Neuronal stem cell (in vitro differentiated cells): ENCODE measurements around the gene MTARC2.
"Not testable (repeated sequence)": the region's sequence is repeated elsewhere in the genome, so short reads cannot be mapped to it uniquely, and the experiment has no call there.

ENCODE experiments used
- DNase-seq: peaks from one replicate; pipeline ENCODE4 v3.0.0-alpha.2; 2013; ENCODE audit warnings: low spot score
- H2AFZ ChIP-seq: one replicate; pipeline ENCODE4 v1.6.1; 2013; ENCODE audit warnings: mild to moderate bottlenecking, low read length, inconsistent platforms
- H2AK5ac ChIP-seq: 2 replicates; pipeline ENCODE4 v1.6.1; 2013; ENCODE audit warnings: low read depth, mild to moderate bottlenecking, inconsistent platforms, low read length, moderate library complexity, mixed read lengths
- H2BK120ac ChIP-seq: 2 replicates; pipeline ENCODE4 v1.6.1; 2013; ENCODE audit warnings: low read depth, mild to moderate bottlenecking, inconsistent platforms, low read length, moderate library complexity, mixed read lengths
- H2BK12ac ChIP-seq: one replicate; pipeline ENCODE4 v1.6.1; 2013; ENCODE audit warnings: low read length, inconsistent platforms
- H2BK15ac ChIP-seq: 2 replicates; pipeline ENCODE4 v1.6.1; 2013; ENCODE audit warnings: mild to moderate bottlenecking, low read length, inconsistent platforms, mixed read lengths
- H2BK5ac ChIP-seq: one replicate; pipeline ENCODE4 v1.6.1; 2013; ENCODE audit warnings: inconsistent platforms, mild to moderate bottlenecking, low read length, moderate library complexity
- H3K14ac ChIP-seq: one replicate; pipeline ENCODE4 v1.6.1; 2013; ENCODE audit warnings: low read length, inconsistent platforms
- H3K18ac ChIP-seq: 2 replicates; pipeline ENCODE4 v1.6.1; 2013; ENCODE audit warnings: low read length, inconsistent platforms
- H3K23ac ChIP-seq: 2 replicates; pipeline ENCODE4 v1.6.1; 2013; ENCODE audit warnings: low read depth, mild to moderate bottlenecking, mixed read lengths, low read length, inconsistent platforms; ENCODE audit not compliant: poor library complexity
- H3K27ac ChIP-seq: replicated peaks from 3 replicates; pipeline ENCODE4 v1.5.1; 2013; ENCODE audit warnings: low read length, inconsistent platforms
- H3K27me3 ChIP-seq, 3 experiments: 2 replicates each; pipeline ENCODE4 v1.6.1; 2013; ENCODE audit warnings: low read length in 3 of 3, mild to moderate bottlenecking in 2 of 3, inconsistent platforms in 1 of 3, low read depth in 1 of 3, mixed read lengths in 1 of 3, moderate library complexity in 1 of 3; ENCODE audit not compliant: control insufficient read depth in 3 of 3, insufficient read depth in 3 of 3
- H3K36me3 ChIP-seq, 2 donors: replicated peaks in 1 of 2; 2 replicates each; pipeline ENCODE4 v1.6.1; 2013; ENCODE audit warnings: low read length in 2 of 2; ENCODE audit not compliant: control insufficient read depth in 2 of 2, insufficient read depth in 2 of 2
- H3K4ac ChIP-seq: 2 replicates; pipeline ENCODE4 v1.6.1; 2013; ENCODE audit warnings: inconsistent platforms, mild to moderate bottlenecking, low read length, moderate library complexity
- H3K4me1 ChIP-seq, 2 donors: 1 replicate in 1 of 2; 2 replicates in 1 of 2; pipeline ENCODE4 v1.6.1; 2013; ENCODE audit warnings: low read length in 2 of 2, low read depth in 1 of 2; ENCODE audit not compliant: control insufficient read depth in 2 of 2, insufficient read depth in 1 of 2
- H3K4me2 ChIP-seq: one replicate; pipeline ENCODE4 v1.6.1; 2013; ENCODE audit warnings: mild to moderate bottlenecking, low read length, inconsistent platforms; ENCODE audit not compliant: insufficient read depth, poor library complexity, severe bottlenecking
- H3K4me3 ChIP-seq, 2 donors: 2 replicates each; pipeline ENCODE4 v1.5.1; 2013; ENCODE audit warnings: low read length in 2 of 2, mild to moderate bottlenecking in 2 of 2, inconsistent platforms in 1 of 2, moderate library complexity in 1 of 2
- H3K79me1 ChIP-seq: one replicate; pipeline ENCODE4 v1.6.1; 2013; ENCODE audit warnings: low read depth, mild to moderate bottlenecking, inconsistent platforms, low read length, moderate library complexity
- H3K9ac ChIP-seq: one replicate; pipeline ENCODE4 v1.6.1; 2013; ENCODE audit warnings: mild to moderate bottlenecking, low read depth, low read length, inconsistent platforms; ENCODE audit not compliant: poor library complexity
- H3K9me3 ChIP-seq, 2 donors: replicated peaks in 1 of 2; 2 replicates each; pipeline versions ENCODE3 to v1.6.1; 2013; ENCODE audit warnings: low read length in 2 of 2, mild to moderate bottlenecking in 2 of 2, inconsistent platforms in 1 of 2, low read depth in 1 of 2, mixed read lengths in 1 of 2, moderate library complexity in 1 of 2; ENCODE audit not compliant: control insufficient read depth in 2 of 2, insufficient read depth in 1 of 2
- H4K8ac ChIP-seq: one replicate; pipeline ENCODE4 v1.6.1; 2013; ENCODE audit warnings: low read depth, mild to moderate bottlenecking, inconsistent platforms, low read length, moderate library complexity
- H4K91ac ChIP-seq: one replicate; pipeline ENCODE4 v1.6.1; 2013; ENCODE audit warnings: low read length, low read depth, mild to moderate bottlenecking, inconsistent platforms; ENCODE audit not compliant: poor library complexity
- WGBS, 2 donors: extraction: QIAGEN DNeasy Blood & Tissue Kit; methylation state at CpG; one replicate each; pipeline ENCODE4 v1.1.7; 2013; ENCODE audit warnings: missing lambda C conversion rate in 2 of 2, mixed read lengths in 1 of 2; ENCODE audit not compliant: insufficient read length in 2 of 2, insufficient replicate concordance in 1 of 2; ENCODE audit errors: extremely low coverage in 2 of 2; 5-methylcytosine and 5-hydroxymethylcytosine counted together

MTARC2 gene

GRCh38 chr1:220721266-220721665 is 26.9 kb upstream of the MTARC2 start:
- not testable (repeated sequence) for DNase-seq

GRCh38 chr1:220726634-220727033 is 21.5 kb upstream of the MTARC2 start:
- H3K4ac ChIP-seq: no peak overlapping the region
- H4K8ac ChIP-seq: no peak overlapping the region
- H3K4me1 ChIP-seq: no peaks in the 10 kb centered on the region
- H2BK12ac ChIP-seq: no peak overlapping the region
- no peak overlapping the region for H3K14ac ChIP-seq
- no peak overlapping the region for H2AFZ ChIP-seq
- H3K27ac ChIP-seq: no peak overlapping the region
- no peaks in the 10 kb centered on the region for H3K9me3 ChIP-seq
- no peak overlapping the region for H3K23ac ChIP-seq
- no peaks in the 10 kb centered on the region for H3K36me3 ChIP-seq
- H3K79me1 ChIP-seq: no peaks in the 10 kb centered on the region
- H3K4me2 ChIP-seq: no peak overlapping the region
- no peak overlapping the region for H3K4me3 ChIP-seq
- no peak overlapping the region for H2BK120ac ChIP-seq
- no peak overlapping the region for H2AK5ac ChIP-seq
- no peak overlapping the region for H4K91ac ChIP-seq
- H3K9ac ChIP-seq: no peak overlapping the region
- no CpG with 5 or more reads among the region's 3 CpGs for WGBS, 2 donors
- peaks cover 0 to 13% (median 0%) of the 10 kb centered on the region in 3 experiments for H3K27me3 ChIP-seq
- no peak for DNase-seq
- H2BK15ac ChIP-seq: no peak overlapping the region
- no peak overlapping the region for H3K18ac ChIP-seq
- H2BK5ac ChIP-seq: no peak overlapping the region

More at GRCh38 chr1:220721266-220721665, 26.9 kb upstream of the MTARC2 start:
- H3K9me3 ChIP-seq, H3K36me3 ChIP-seq, H2AK5ac ChIP-seq, H3K4me2 ChIP-seq, H4K91ac ChIP-seq, H2BK5ac ChIP-seq, H3K27me3 ChIP-seq, H2BK120ac ChIP-seq, H2AFZ ChIP-seq, H3K9ac ChIP-seq, H2BK12ac ChIP-seq, H2BK15ac ChIP-seq, H4K8ac ChIP-seq, H3K27ac ChIP-seq, H3K4ac ChIP-seq, H3K4me1 ChIP-seq, H3K23ac ChIP-seq, H3K14ac ChIP-seq, H3K4me3 ChIP-seq, H3K18ac ChIP-seq, H3K79me1 ChIP-seq: not testable (repeated sequence)
- no CpG with 5 or more reads among the region's 7 CpGs for WGBS, 2 donors

DNA sequence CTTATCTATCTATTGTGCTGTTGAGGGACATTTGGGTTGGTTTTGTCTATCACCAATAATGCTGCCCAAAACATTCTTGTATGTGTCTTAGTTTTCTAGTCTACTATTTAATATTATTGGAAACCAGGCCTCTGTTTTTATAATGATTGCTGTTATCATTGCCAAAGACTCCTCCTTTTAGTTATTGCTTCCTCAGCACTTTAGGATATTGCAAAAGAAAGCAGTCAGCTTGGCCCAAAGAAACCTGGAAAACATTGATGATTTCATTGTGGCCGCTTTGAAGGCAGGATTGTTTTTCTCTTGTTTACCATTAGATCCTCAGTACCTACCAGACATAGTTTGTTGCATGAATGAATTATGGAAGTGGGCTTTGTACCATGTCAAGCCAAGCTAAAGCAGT is 20.6 kb upstream of the MTARC2 start:
- Histone ChIP-seq H3K4me1 (no peaks in the 10 kb centered on the region), H3K27ac (no peak overlapping the region), H3K36me3 (no peaks in the 10 kb centered on the region), H3K27me3 (peaks cover 0 to 13% (median 0%) of the 10 kb centered on the region in 3 experiments), H3K23ac (no peak overlapping the region), H3K14ac (no peak overlapping the region), H3K4me3 (no peak overlapping the region), H3K18ac (no peak overlapping the region), H3K4me2 (no peak overlapping the region), H4K8ac (no peak overlapping the region), H2AFZ (no peak overlapping the region), H4K91ac (no peak overlapping the region), H3K9ac (no peak overlapping the region), H3K79me1 (no peaks in the 10 kb centered on the region), H2BK5ac (no peak overlapping the region), H3K9me3 (peaks cover 0 to 6% of the 10 kb centered on the region in 2 donors), H2BK15ac (no peak overlapping the region), H2AK5ac (no peak overlapping the region), H2BK12ac (no peak overlapping the region), H3K4ac (no peak overlapping the region), H2BK120ac (no peak overlapping the region)
- WGBS, 2 donors: no CpG with 5 or more reads among the region's 1 CpG
- DNase-seq: no peak

DNA sequence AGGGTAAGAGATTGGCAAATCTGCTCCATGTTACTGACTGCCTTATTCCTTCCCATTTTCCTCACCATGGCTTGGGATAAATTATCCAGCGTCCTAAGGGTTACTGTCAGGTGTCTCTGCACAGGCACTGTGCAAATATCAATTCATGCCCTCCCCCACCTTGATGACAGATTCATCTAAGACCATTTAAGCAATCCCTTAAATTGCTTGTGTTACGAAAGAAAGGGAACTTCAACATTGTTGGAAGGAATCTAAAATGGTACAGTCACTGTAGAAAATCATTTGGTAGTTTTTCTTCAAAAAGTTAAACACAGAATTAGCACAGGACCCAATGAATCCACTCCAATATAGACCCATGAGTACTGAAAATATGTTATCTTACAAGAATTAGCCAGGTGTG is 17.6 kb upstream of the MTARC2 start:
- Histone ChIP-seq H3K23ac (no peak overlapping the region), H4K8ac (no peak overlapping the region), H3K4me1 (no peaks in the 10 kb centered on the region), H3K79me1 (no peaks in the 10 kb centered on the region), H3K27ac (no peak overlapping the region), H2BK5ac (no peak overlapping the region), H3K4me2 (no peak overlapping the region), H3K4me3 (no peak overlapping the region), H3K18ac (no peak overlapping the region), H3K9me3 (peaks cover 0 to 9% of the 10 kb centered on the region in 2 donors), H2AK5ac (no peak overlapping the region), H3K9ac (no peak overlapping the region), H2BK120ac (no peak overlapping the region), H3K27me3 (peaks cover 0 to 10% (median 0%) of the 10 kb centered on the region in 3 experiments), H3K14ac (no peak overlapping the region), H2BK15ac (no peak overlapping the region), H3K36me3 (no peaks in the 10 kb centered on the region), H3K4ac (no peak overlapping the region), H4K91ac (no peak overlapping the region), H2BK12ac (no peak overlapping the region), H2AFZ (no peak overlapping the region)
- no peak for DNase-seq
- WGBS, 2 donors: no CpG with 5 or more reads among the region's 2 CpGs
